A172 (cell line): ENCODE results near the gene MAD1L1. TPM values are rescaled to one million over a fixed set of nuclear protein-coding genes. Genes with fewer than 3 reads are reported as not detected.

ENCODE experiments used
- DNase-seq: peaks from one replicate; pipeline ENCODE4 v3.0.0-alpha.2; 2015; ENCODE audit warnings: low spot score
- total RNA-seq: library from RNA; depleted of rRNA; stranded (reverse); fragments of >200 nt; shearing (Covaris generic); gene quantifications from 2 replicates; pipeline ENCODE4 v1.2.3, GENCODE V29; 2014

The MAD1L1 gene
- total RNA-seq, 1 experiment from 2014 or later = 127 TPM

- DNase-seq = no peak
Observed at GRCh38 chr7:2140216-2141020, 92.3 kb downstream of the MAD1L1 start.

DNA sequence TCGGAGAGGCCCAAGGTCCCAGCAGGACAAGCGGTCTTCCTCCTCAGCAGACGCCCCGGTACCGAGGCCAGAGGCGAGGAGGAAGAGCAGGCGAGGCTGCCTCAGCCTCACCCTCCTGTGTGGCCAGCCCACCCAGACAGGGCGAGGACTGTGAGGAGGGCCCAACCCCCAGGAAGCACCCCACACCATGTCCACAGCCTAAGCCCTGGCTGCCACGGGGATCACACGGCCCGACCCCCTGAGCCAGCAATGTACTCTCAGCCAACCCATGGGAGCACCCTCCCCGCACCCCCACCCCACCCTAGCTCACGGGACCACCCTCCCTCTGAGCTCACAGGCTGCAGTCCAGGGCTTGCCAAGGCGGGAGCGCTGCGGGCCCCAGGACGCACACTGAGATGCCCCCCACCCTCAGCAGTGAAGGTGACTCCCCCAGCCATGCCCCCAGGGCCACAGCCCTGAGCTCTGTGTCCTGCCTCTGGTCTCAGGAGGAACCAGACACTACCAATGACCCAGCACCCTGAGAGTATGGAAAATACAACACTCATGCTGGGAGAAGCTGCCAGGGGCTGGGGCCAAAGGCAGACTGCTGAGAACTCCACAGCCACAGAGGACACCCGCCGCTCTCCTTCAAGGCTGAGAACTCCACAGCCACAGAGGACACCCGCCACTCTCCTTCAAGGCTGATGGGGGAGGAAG is 93.6 kb downstream of the MAD1L1 start:
- no peak for DNase-seq

DNA sequence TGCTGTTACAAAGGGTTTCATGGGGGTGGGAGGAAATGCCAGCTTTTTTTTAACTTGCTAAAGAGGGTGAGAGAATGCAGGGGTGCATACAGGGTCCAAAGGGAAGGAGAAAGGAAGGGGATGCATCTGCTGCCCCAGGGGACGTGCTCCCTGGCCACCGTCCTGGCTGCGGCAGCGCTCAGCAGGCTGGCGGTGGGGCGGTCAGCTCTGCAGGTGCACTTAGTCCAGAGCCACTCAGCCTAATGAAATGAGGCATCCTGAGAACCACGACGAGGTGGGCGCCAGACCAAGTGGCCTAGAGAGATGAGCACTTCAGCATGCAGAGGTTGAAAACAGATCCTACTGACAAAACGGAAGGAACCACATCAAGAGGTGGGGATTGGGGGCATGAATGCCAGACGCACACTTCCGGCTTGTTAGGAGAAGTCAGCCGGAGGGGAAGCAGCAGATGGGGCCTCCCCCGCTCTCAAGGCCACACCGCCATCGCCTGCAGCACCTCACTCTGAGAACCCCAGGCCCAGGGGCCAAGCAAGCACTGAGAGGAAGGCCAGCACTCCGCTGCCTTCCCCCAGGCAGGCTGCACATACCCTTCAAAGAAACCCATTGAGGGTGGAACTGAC is 94.5 kb downstream of the MAD1L1 start:
- DNase-seq = no peak

GRCh38 chr7:2134740-2135139 is 98.0 kb downstream of the MAD1L1 start:
- no peak for DNase-seq

DNA sequence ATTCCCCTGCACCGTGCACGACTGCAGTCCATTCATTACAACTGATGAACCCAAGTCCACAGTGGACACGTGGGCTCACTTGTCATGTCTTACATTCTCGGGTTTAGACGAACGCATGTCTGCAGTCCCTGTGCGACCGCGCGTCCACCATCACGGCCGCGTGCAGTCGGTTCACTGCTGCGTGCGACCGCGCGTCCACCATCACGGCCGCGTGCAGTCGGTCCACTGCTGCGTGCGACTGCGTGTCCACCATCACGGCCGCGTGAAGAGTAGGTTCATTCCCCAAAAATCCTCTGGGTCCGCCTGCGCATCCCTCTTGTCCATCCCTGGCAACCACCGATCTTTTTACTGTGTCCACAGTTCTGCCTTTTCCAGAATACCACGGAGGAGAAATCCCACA is 100.5 kb downstream of the MAD1L1 start:
- DNase-seq = no peak

- DNase-seq = no peak
Observed at GRCh38 chr7:2131800-2132199, 100.9 kb downstream of the MAD1L1 start.

DNA sequence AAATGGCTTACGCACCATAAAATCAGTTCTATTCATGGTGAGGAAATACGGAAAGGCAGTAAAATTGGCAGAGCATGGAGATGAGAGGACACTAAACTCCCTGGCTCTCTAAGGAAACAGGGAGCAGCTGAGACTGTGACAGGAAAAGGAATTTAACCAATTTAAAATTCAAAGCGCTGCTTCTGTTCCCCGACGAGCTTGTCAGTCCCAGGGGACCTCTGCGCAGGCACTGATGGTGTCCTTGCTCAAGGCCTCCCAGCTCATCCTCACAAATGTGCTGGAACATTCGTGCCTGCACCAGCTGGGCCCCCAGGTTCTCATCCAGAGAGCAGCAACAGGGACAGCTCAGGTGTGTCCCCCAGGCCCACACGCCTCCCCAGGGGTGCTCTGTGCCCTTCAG is 101.4 kb downstream of the MAD1L1 start:
- DNase-seq = no peak

DNA sequence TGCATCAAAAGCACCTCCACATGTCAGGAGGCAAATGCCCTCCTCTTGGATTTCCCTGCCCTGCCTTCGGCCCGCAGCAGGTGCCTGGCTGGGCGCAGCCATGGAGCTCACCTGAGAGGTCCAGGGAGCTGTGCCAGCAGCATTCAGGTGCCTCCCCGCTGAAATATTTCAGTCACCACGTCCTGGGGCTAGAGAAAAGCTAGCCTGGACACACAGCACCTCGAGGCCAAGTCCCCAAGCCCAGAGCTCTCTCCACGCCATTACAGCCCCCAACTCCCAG is 102.7 kb downstream of the MAD1L1 start:
- no peak for DNase-seq

- DNase-seq = no peak
Observed at GRCh38 chr7:2129323-2130095, 103.2 kb downstream of the MAD1L1 start.

DNA sequence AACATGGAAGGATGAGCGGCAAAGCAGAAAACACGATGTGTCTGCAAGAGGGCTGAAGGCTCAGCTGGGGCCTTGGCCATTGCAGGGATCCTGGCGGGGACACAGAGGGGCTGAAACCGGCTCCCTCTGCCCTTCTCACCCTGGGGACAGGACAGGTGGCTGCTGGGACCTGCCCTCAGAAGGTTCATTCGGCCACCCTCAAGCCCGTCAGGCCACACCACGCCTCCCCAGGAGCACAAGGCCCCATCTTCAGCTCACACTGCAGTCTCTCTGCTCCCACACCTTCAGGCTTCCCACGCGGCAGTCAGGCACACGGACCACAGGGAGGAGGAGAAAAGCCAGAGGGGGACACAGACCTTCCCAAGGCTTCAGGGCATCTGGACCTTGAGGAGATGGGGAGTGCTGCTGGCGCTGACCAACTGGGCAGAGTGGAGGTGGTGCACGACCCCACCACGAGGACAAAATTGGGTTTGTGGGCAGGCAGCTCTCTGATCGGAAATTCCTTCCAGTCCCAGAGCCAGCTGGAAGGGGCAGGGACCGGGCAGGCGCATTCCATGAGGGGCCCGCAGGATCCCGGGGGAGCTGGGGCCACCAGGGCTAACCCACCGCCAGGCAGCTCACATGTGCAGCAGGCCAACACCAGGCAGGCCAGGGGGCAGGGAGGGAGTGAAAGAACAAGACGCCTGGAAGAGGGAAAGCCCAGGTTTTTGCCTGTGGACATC is 104.0 kb downstream of the MAD1L1 start:
- no peak for DNase-seq

- no peak for DNase-seq
Observed at GRCh38 chr7:2126621-2127020, 106.1 kb downstream of the MAD1L1 start.

- DNase-seq = no peak
Observed at GRCh38 chr7:2125931-2126330, 106.8 kb downstream of the MAD1L1 start.

DNA sequence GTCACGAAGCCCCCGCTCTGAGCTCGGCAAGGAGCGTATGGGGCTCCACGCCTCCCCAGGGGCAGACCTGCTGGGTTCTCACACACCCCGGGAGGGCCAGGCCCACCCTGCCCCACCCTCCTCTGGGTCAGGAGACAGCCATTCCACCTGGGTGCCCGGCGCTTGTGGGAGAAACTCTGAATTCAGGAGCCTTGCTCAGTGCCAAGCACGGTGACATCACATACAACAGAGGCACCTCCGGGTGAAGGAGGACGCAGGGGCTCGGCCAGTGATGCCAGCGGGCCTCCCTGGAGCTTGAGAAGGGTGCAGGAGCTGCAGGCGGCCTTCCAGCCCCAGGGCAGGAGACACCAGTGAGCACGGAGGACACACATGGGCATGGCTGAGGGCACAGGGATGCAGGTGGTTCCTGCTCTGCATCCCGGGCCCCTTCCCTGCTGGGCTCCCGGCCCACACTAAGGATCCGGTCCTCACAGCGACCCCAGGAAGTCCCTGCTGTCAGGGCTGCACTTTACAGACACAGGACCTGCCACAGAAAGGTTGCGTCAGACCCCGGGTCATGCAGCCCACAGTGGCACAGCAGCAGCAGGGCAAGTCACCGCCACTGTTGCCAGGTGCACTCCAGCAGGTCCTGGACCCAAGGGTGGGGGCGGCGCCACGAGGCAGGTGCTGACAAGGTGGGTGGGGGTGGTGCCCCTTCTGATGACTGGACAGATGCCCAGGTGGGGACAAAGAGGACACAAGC is 108.0 kb downstream of the MAD1L1 start:
- DNase-seq = no peak

GRCh38 chr7:2123916-2124315 is 108.8 kb downstream of the MAD1L1 start:
- DNase-seq = no peak

GRCh38 chr7:2123360-2123759 is 109.4 kb downstream of the MAD1L1 start:
- DNase-seq = no peak

DNA sequence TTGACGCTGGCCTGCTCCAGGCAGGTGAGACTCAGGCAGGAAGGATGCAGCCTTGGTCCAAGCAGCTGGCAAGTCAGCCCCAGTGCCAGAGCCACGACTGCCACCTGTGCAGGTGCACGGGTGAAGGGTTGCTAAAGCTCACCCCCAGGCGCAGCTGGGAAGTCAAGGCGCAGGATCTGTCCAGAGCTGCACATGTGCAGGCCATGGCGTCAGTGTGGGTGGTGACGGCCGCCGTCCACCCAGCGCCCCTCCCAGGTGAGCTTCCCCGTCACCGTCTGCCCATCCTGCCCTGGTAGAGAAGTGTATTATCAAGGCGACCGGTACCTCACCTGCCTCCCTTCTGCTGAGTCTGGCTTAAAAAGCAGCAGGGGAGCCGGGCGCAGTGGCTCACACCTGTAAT is 110.1 kb downstream of the MAD1L1 start:
- no peak for DNase-seq

DNA sequence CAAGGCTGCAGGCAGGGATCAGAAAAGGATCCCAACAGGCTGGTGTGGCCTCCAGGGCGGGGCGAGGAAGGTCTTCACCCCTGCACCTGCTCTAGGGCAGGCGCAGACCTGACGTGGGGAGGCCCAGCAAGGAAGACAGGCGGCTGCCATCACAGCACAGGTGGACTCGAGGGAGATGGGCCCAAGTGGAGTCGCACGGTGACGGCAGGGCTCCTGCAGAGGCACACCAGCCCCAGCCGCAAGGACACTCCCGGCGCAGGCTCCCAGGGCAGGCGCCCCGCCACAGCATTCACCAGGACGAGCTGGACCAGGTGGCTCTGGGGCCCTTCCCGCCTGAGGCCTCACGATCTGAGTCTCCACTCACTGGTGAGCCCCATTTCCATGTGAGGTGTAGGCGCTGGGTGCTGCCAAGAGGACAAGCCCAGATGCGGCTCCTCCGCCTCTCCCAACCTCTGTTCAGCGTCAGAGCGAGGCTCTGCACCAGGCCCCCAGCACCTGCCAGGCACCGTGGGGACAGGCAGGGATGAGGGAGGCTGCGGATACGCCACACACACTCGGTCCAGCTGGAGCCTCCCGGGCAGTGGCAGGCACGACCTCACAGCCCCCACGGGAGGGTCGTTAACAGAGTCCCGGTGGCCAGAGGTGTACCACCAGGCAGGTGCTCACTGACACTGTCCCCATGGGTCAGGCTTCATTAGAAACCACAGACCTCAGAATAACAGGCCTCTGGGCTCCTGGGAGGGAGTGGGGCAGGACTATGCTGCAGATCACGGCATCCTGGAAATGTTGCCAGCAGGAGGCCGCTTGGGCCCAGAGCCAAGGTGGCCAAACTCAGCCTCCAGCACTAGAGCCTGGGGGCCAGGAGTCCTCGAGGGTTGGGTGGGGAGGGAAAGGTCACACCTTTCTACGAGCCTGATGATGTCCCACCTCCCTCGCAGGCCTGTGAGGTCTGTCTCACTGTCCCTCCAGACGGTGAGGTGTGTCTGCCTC is 111.6 kb downstream of the MAD1L1 start:
- DNase-seq = peak; percentile 46

- no peak for DNase-seq
Observed at GRCh38 chr7:2120251-2120660, 112.5 kb downstream of the MAD1L1 start.

DNA sequence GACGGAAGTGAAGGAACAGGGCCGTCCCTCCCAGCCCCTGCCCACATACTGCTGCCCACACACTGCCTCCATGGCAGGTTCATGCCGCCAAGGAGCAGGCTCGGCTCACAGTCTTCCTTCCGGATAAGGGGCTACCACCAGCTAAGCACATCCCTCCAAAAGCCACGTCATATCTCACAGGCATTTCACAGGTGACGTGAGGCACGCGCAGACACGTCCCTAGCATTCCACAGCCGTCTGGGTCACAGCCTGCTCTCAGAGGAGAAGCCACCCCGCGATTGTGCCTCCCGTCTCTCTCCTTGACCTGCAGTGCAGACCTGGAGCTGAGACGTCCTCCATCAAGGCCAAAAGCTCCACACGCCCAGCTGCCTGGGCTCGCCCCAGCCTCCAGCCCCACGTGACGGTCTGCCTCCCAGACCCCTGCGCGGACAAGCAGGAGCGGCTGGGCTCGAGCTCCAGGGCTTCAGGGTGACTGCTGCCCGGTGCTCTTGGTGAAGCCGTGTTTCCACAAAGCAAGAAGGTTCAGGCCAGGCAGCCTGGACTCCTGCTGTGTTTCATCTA is 114.0 kb downstream of the MAD1L1 start:
- no peak for DNase-seq
